ENCODE data around the gene TOM1L1. TPM values are rescaled to one million over a fixed set of nuclear protein-coding genes. Genes with fewer than 3 reads are reported as not detected.
"Not testable (repeated sequence)": the region's sequence is repeated elsewhere in the genome, so short reads cannot be mapped to it uniquely, and the experiment has no call there.

TOM1L1 gene
- total RNA-seq = 5.0 and 8.8 TPM in 2 replicates

GRCh38 chr17:54900457-54901229 lies at the start of gene TOM1L1:
TSS of gene TOM1L1 (plus strand) at chr17:54900852. CDS start at chr17:54900866, 14 bp downstream.
- DNase-seq (ENCODE audit: extremely low read depth, low read depth, low spot score) = no peak

GRCh38 chr17:54859187-54859586 lies 41.5 kb upstream of the TOM1L1 start:
- DNase-seq (ENCODE audit: extremely low read depth, low read depth, low spot score) = no peak

GRCh38 chr17:54860617-54861470 lies 39.8 kb upstream of the TOM1L1 start:
- no peak for DNase-seq (ENCODE audit: extremely low read depth, low read depth, low spot score)

GRCh38 chr17:54861471-54861983 lies 39.1 kb upstream of the TOM1L1 start:
- DNase-seq (ENCODE audit: extremely low read depth, low read depth, low spot score) = no peak

- no peak for DNase-seq (ENCODE audit: extremely low read depth, low read depth, low spot score)
Measured at GRCh38 chr17:54863176-54863575, 37.5 kb upstream of the TOM1L1 start.

GRCh38 chr17:54864070-54864469 lies 36.6 kb upstream of the TOM1L1 start:
- no peak for DNase-seq (ENCODE audit: extremely low read depth, low read depth, low spot score)

- no peak for DNase-seq (ENCODE audit: extremely low read depth, low read depth, low spot score)
Measured at GRCh38 chr17:54864636-54865356, 35.9 kb upstream of the TOM1L1 start.

- DNase-seq (ENCODE audit: extremely low read depth, low read depth, low spot score) = no peak
Measured at GRCh38 chr17:54867634-54868033, 33.0 kb upstream of the TOM1L1 start.

- DNase-seq (ENCODE audit: extremely low read depth, low read depth, low spot score) = no peak
Measured at GRCh38 chr17:54870671-54871175, 29.9 kb upstream of the TOM1L1 start.

- DNase-seq (ENCODE audit: extremely low read depth, low read depth, low spot score) = not testable (repeated sequence)
Measured at GRCh38 chr17:54875906-54876305, 24.7 kb upstream of the TOM1L1 start.

GRCh38 chr17:54876656-54877195 lies 23.9 kb upstream of the TOM1L1 start:
- DNase-seq (ENCODE audit: extremely low read depth, low read depth, low spot score) = no peak

GRCh38 chr17:54881255-54881972 lies 19.2 kb upstream of the TOM1L1 start:
- DNase-seq (ENCODE audit: extremely low read depth, low read depth, low spot score) = no peak

GRCh38 chr17:54882371-54882770 lies 18.3 kb upstream of the TOM1L1 start:
- DNase-seq (ENCODE audit: extremely low read depth, low read depth, low spot score) = no peak

- DNase-seq (ENCODE audit: extremely low read depth, low read depth, low spot score) = no peak
Measured at GRCh38 chr17:54882950-54883349, 17.7 kb upstream of the TOM1L1 start.

- DNase-seq (ENCODE audit: extremely low read depth, low read depth, low spot score) = no peak
Measured at GRCh38 chr17:54883939-54884338, 16.7 kb upstream of the TOM1L1 start.

GRCh38 chr17:54887787-54888186 lies 12.9 kb upstream of the TOM1L1 start:
- DNase-seq (ENCODE audit: extremely low read depth, low read depth, low spot score) = no peak

GRCh38 chr17:54888254-54888653 lies 12.4 kb upstream of the TOM1L1 start:
- DNase-seq (ENCODE audit: extremely low read depth, low read depth, low spot score) = no peak

GRCh38 chr17:54888981-54889380 lies 11.7 kb upstream of the TOM1L1 start:
- DNase-seq (ENCODE audit: extremely low read depth, low read depth, low spot score) = no peak

- DNase-seq (ENCODE audit: extremely low read depth, low read depth, low spot score) = peak; percentile 12
Measured at GRCh38 chr17:54891176-54891821, 9.4 kb upstream of the TOM1L1 start.
